HG03135 (cell line): ENCODE results near the gene FUOM.
A peak's percentile ranks its signal among the peaks of the same experiment; 100 is the strongest.
"Not testable (repeated sequence)": the region's sequence is repeated elsewhere in the genome, so short reads cannot be mapped to it uniquely, and the experiment has no call there.

Experiments
- ATAC-seq: cut with Tn5 transposase; IDR thresholded peaks from one replicate; pipeline ENCODE4 v1.9.1; 2021; ENCODE audit warnings: mild to moderate bottlenecking, moderate library complexity; ENCODE audit not compliant: unreplicated experiment

FUOM gene

GRCh38 chr10:133388973-133389818 is 31.4 kb upstream of the FUOM start:
- peak; percentile 80 for ATAC-seq

- peak; percentile 1 for ATAC-seq
Measured at GRCh38 chr10:133388236-133388972, 30.6 kb upstream of the FUOM start.

DNA sequence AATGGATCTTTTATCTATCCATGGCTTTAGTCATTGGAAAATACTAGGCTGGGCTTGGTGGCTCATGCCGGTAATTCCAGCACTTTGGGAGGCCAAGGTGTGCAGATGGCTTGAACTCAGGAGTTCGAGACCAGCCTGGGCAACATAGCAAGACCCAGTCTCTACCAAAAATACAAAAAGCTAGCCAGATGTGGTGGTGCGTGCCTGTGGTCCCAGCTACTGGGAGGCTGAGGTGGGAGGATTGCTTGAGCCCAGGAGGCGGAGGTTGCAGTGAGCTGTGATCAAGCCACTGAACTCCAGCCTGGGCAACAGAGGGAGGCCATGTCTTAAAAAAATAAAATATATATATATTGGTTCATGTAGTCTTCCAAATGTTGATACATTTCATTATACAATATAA is 29.1 kb upstream of the FUOM start:
- not testable (repeated sequence) for ATAC-seq

GRCh38 chr10:133385214-133385613 is 27.4 kb upstream of the FUOM start:
- no peak for ATAC-seq

GRCh38 chr10:133384071-133384470 is 26.3 kb upstream of the FUOM start:
- no peak for ATAC-seq

- ATAC-seq: no peak
Measured at GRCh38 chr10:133383551-133383950, 25.7 kb upstream of the FUOM start.

GRCh38 chr10:133381036-133381435 is 23.2 kb upstream of the FUOM start:
- ATAC-seq: no peak

GRCh38 chr10:133379801-133380666 is 22.2 kb upstream of the FUOM start:
- ATAC-seq: peak; percentile 1

- peak; percentile 53 for ATAC-seq
Measured at GRCh38 chr10:133379152-133379800, 21.5 kb upstream of the FUOM start, which contains the start of gene PAOX. Gene PAOX, plus strand, starts transcription at chr10:133379262. Its CDS starts 55 bp downstream, at chr10:133379317.

- peak; percentile 40 for ATAC-seq
Measured at GRCh38 chr10:133378251-133379096, 20.7 kb upstream of the FUOM start.

DNA sequence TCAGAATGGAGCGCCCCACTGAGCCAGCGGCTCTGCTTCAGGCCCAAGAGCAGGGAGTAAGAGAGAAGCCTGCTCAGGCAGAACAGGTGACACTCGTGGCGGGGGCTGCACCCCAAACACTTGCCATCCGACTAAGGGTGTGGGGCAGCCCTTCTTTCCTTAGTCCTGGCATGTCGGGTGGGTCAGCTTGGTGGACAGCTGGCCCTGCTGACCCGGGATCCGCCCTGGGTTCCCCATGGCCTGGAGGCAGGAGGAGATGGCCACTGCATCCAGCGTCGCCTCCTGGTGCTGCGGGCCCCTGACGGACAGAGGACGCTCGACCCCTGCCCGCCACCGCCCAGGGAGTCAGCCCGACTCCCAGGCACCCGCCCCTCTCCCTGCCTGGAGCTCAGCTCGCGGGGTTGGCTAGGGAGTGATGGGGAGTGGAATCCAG is 20.0 kb upstream of the FUOM start:
- ATAC-seq: no peak

DNA sequence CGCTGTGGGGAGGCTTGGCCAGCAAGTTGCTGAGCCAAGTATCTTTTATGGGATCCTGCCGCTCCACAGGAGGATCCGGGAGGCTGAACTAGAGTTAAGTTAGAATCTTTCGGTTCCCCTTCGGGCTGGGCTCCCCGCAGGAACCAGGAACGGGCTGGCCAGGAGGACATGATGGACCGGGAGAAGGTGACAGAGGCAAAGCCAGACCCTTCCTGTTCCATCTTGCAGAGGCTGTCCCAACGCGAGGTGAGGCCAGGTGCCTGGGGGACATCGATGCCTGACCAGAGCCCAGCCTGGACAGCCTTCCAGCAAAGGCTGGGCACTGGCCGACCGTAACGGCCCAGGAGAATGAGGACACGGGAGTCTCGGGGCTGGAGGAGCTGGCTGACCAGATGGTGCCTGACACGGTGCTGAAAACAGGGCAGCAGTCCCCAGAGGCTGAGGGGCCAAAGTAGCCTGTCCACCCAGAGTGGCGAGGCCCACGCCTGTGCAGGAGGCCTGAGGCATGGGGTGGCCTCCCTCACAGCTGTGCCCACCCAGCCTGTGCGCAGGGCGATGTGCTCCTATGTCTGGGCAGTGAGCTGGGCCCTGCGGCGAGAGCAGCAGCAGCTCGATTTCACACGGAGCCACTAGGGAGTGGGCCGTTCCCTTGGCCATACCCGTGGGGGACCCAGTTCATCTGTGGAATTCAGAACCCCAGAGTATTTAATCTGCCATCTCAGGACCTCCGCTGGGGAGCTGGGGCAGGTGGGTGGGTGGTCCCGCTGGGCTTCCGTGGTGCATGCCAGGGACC is 19.4 kb upstream of the FUOM start:
- ATAC-seq: no peak

DNA sequence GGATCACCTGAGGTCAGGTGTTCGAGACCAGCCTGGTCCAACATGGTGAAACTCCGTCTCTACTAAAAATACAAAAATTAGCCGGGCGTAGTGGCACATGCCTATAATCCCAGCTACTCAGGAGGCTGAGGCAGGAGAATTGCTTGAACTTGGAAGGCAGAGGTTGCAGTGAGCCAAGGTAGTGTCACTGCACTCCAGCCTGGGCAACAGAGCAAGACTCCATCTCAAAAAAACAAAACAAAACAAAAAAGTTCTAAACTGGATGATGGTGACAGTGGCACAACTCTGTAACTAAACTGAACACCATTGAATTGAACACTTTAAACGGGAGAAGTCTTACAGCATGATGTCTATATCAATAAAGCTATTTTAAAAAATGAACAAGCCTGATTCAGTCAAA is 18.4 kb upstream of the FUOM start:
- not testable (repeated sequence) for ATAC-seq

DNA sequence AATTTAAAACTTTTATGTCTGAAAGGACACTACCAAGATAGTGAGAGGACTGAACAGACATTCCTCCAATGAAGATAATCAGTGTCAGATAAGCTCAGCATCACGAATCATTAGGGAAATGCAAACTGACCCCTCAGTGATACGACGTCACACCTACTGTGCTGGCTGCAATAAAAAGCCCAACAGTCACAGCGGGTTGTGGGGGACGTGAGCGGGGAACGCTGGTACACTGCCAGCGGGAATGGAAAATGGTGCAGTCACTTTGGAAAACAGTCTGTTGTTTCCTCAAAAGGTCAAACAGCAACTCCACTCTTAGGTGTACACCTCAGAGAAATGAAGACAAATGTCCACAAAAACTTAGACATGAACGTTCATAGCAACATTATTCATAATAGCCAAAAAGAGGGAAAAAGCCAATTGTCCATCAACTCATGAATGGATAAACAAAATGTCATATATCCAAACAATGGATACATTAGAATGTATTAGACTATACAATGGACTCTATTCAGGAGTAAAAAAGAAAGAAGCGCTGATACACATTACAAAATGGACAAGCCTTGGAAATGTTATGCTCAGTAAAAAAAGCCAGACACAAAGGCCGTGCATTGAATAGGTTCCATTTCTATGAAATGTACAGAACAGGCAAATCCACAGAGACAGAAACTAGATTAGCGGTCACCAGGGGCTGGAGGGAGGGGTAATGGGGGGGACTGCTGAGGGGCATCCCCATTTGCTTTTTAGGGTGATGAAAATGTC is 17.7 kb upstream of the FUOM start:
- no peak for ATAC-seq

DNA sequence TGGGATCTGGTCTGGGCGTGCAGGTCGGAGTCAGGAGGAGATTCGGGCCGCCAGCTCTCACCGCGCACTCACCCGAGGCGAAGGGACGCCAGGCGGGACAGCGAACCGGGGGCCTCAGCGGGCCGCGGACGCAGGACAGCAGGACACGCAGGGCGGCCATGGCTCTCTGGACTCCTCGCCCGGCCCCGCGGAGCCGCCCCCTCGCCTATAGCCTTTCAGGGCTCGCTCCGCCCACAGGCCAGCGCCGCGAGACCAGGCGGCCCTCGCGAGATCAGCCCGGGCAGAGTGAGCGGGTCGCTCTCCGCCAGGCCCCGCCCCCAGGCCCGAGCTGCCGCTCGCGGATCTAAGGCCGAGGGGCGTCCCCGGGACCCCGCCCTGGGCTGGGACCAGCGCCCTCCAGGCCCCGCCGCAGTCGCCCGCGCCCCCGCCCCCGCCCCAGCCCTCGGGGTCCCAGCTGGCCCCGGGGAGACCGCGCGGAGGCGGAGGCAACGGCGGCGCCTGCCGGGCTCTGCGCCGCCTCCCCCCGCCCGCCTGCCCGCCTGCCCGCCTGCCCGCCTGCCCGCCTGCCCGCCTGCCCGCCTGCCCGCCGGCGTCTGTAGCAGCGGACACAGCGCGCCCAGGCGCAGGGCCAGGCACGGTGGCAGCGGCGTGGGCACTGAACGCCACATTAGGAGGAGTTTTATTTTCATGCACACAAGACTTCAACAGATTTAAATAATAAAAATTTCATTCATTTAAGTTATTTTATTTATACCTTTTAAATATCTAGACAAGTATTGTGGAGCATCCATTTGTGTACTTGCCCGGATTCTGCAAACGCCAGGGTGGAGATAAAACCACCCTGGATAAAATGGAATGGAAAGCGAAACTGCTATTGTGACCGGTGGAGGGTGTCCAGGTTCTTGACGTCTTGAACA is 15.6 kb upstream of the FUOM start, which contains the start of gene ECHS1:
Gene ECHS1, minus strand, starts transcription at position 181 of the 917 bp plus-strand sequence. Its CDS starts 21 bp downstream, at position 160.
- peak; percentile 91 for ATAC-seq

GRCh38 chr10:133372507-133372906 is 14.7 kb upstream of the FUOM start:
- no peak for ATAC-seq
